ENCODE results near the gene GABBR2. TPM values are rescaled to one million over a fixed set of nuclear protein-coding genes. Genes with fewer than 3 reads are reported as not detected.

The GABBR2 gene
- total RNA-seq, 1 experiment from 2014 or later: not detected

DNA sequence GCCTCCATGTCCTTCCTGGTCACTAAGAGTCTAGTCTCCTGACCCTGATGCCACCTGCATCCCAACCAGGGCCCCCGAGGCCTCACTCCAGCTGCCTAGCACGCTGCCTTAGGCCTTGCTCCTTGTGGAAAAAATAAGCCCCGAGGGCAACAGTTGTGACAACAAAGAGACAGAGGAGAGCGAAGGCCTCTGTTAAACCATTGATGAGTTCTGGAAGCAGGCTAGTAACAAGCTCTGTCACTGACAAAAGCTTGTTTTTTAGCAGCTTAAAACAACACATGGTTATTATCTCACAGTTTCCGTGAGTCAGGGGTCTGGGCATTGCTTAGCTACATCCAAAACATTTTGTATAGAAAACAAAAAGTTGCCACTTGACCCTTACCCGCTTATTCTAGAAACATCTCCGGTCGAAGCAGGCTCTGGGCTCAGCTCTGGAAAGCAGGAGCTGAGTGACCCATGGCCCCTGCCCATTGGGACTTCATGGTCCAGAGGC lies 405.1 kb downstream of the GABBR2 start:
- no TSS peak for BruUV-seq (replicated peaks)
- no peaks in the 10 kb centered on the region for H3K36me3 ChIP-seq (ENCODE audit: insufficient read depth, low read length, poor library complexity, severe bottlenecking)
- POLR2A ChIA-PET (ENCODE audit: low non-redundant PET): no interaction called here
- no peak overlapping the region for H3K27ac ChIP-seq (ENCODE audit: low read depth, low read length, poor library complexity, severe bottlenecking)
- H3K27me3 ChIP-seq (replicated peaks; ENCODE audit: insufficient read depth, low read depth, low read length, poor library complexity): no peaks in the 10 kb centered on the region
- DNase-seq (ENCODE audit: low spot score): no peak
- H3K4me3 ChIP-seq (ENCODE audit: low read depth, low read length, poor library complexity, severe bottlenecking): no peak overlapping the region
- CTCF ChIA-PET: no interaction called here
- intact Hi-C loops (cut with micrococcal nuclease; ENCODE audit: unreplicated experiment): no loop called here
- H3K4me1 ChIP-seq (ENCODE audit: insufficient read depth, low read length, poor library complexity, severe bottlenecking): no peaks in the 10 kb centered on the region
- TF ChIP-seq EZH2 (IDR thresholded peaks at IDR 0.05; ENCODE audit: borderline replicate concordance, low read depth, low read length, poor library complexity, severe bottlenecking): no peak
- TF ChIP-seq, protein P1, sequence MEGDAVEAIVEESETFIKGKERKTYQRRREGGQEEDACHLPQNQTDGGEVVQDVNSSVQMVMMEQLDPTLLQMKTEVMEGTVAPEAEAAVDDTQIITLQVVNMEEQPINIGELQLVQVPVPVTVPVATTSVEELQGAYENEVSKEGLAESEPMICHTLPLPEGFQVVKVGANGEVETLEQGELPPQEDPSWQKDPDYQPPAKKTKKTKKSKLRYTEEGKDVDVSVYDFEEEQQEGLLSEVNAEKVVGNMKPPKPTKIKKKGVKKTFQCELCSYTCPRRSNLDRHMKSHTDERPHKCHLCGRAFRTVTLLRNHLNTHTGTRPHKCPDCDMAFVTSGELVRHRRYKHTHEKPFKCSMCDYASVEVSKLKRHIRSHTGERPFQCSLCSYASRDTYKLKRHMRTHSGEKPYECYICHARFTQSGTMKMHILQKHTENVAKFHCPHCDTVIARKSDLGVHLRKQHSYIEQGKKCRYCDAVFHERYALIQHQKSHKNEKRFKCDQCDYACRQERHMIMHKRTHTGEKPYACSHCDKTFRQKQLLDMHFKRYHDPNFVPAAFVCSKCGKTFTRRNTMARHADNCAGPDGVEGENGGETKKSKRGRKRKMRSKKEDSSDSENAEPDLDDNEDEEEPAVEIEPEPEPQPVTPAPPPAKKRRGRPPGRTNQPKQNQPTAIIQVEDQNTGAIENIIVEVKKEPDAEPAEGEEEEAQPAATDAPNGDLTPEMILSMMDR (conservative IDR thresholded peaks at IDR 0.05; ENCODE audit: low read depth, low read length): no peak
- no peaks in the 10 kb centered on the region for H3K9me3 ChIP-seq (ENCODE audit: low read depth, low read length, poor library complexity, severe bottlenecking)

DNA sequence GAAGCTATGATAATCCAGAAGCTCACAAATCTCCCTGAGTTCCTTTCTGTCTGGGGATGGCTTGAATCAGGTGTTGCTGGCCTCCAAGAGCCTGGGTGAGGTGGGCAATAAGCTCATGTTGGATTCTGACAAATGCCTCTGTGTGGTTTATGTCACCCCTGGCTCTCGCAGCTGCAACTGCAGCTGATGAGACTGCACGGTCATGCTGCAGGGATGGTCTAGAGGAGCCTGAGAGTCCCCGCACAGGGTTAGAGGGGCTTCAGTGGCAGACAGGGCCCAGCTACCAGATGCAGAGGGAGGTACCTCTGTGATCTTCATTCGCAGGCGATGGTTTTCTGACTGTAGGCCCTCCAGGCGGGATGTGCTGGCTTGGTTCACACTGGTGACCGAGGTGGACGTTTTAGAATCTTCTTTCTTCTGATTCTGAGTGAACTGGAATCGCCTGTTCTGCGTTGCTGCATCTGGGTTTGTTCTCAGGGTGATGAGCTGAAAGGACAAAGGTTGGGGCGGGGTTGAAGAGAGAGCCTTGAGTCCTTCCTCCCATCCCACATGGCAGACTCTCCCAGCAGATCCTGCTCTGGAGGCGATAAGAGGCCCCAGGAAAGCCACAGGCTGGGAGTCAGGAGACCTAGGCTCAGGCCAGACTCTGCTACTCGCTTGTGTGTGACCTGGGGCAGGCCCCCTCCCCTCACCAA lies 405.6 kb downstream of the GABBR2 start:
- DNase-seq (ENCODE audit: low spot score): no peak
- CTCF ChIA-PET: no interaction called here

DNA sequence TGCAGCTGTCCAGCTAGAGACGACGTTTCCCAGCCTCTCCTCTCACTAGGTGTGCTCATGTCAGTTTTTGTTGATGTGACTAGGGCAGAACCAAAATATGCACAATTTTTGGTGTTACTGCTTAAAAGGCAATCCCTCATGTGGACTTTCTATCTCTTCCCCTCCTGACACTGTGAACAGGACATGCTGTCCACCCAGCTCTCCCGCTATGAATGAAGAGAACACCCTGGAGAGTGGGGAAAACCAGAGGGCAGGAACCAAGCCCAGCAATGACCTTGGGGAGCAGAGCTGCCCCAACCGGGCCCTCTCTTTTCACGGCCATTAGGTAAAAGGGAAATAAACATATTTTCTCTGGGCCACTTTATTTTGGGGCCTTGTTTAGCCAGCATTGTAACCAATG lies 406.6 kb downstream of the GABBR2 start:
- Histone ChIP-seq H3K36me3 (ENCODE audit: insufficient read depth, low read length, poor library complexity, severe bottlenecking) (no peaks in the 10 kb centered on the region), H3K4me1 (ENCODE audit: insufficient read depth, low read length, poor library complexity, severe bottlenecking) (no peaks in the 10 kb centered on the region), H3K27me3 (replicated peaks; ENCODE audit: insufficient read depth, low read depth, low read length, poor library complexity) (no peaks in the 10 kb centered on the region), H3K4me3 (ENCODE audit: low read depth, low read length, poor library complexity, severe bottlenecking) (no peak overlapping the region), H3K9me3 (ENCODE audit: low read depth, low read length, poor library complexity, severe bottlenecking) (no peaks in the 10 kb centered on the region), H3K27ac (ENCODE audit: low read depth, low read length, poor library complexity, severe bottlenecking) (no peak overlapping the region)
- CTCF ChIA-PET: no interaction called here
- POLR2A ChIA-PET (ENCODE audit: low non-redundant PET): no interaction called here
- intact Hi-C loops (cut with micrococcal nuclease; ENCODE audit: unreplicated experiment): no loop called here
- BruUV-seq (replicated peaks): no TSS peak
- no peak for TF ChIP-seq EZH2 (IDR thresholded peaks at IDR 0.05; ENCODE audit: borderline replicate concordance, low read depth, low read length, poor library complexity, severe bottlenecking)
- TF ChIP-seq, protein P1 (conservative IDR thresholded peaks at IDR 0.05; ENCODE audit: low read depth, low read length): no peak
- DNase-seq (ENCODE audit: low spot score): no peak

More for the DNA sequence above, 405.6 kb downstream of the GABBR2 start:
- POLR2A ChIA-PET (ENCODE audit: low non-redundant PET): no interaction called here
- Histone ChIP-seq H3K9me3 (ENCODE audit: low read depth, low read length, poor library complexity, severe bottlenecking) (no peaks in the 10 kb centered on the region), H3K36me3 (ENCODE audit: insufficient read depth, low read length, poor library complexity, severe bottlenecking) (no peaks in the 10 kb centered on the region), H3K4me3 (ENCODE audit: low read depth, low read length, poor library complexity, severe bottlenecking) (no peak overlapping the region), H3K27me3 (replicated peaks; ENCODE audit: insufficient read depth, low read depth, low read length, poor library complexity) (no peaks in the 10 kb centered on the region), H3K27ac (ENCODE audit: low read depth, low read length, poor library complexity, severe bottlenecking) (no peak overlapping the region), H3K4me1 (ENCODE audit: insufficient read depth, low read length, poor library complexity, severe bottlenecking) (no peaks in the 10 kb centered on the region)
- BruUV-seq (replicated peaks): no TSS peak
- no peak for TF ChIP-seq EZH2 (IDR thresholded peaks at IDR 0.05; ENCODE audit: borderline replicate concordance, low read depth, low read length, poor library complexity, severe bottlenecking)
- TF ChIP-seq, protein P1 (conservative IDR thresholded peaks at IDR 0.05; ENCODE audit: low read depth, low read length): no peak
- intact Hi-C loops (cut with micrococcal nuclease; ENCODE audit: unreplicated experiment): no loop called here

All from A673 (cell line).